22Rv1 (cell line): ENCODE data around the gene LYL1.

ENCODE experiments used
- CTCF ChIP-seq: fragments of 450-650 bp; IDR thresholded peaks from 2 replicates; pipeline ENCODE4 v1.5.1; 2017; ENCODE audit warnings: mild to moderate bottlenecking
- ZFX ChIP-seq: fragments of 450-650 bp; IDR thresholded peaks from 2 replicates; pipeline ENCODE4 v1.6.1; 2017; ENCODE audit warnings: antibody characterized with exemption, borderline replicate concordance

GRCh38 chr19:13090511-13091231 is 12.0 kb downstream of the LYL1 start:
- TF ChIP-seq CTCF (no peak), ZFX (no peak)
